GM12878 (cell line): ENCODE measurements around the gene GHRH. TPM values are rescaled to one million over a fixed set of nuclear protein-coding genes. Genes with fewer than 3 reads are reported as not detected.

ENCODE experiments used
- ATAC-seq: fragments of 200-7000 bp; cut with Tn5 transposase; 3 replicates; pipeline ENCODE4 v1.9.1; 2020; ENCODE audit warnings: mild to moderate bottlenecking, moderate library complexity
- BruUV-seq: library from RNA; stranded (reverse); fragments of 400-500 nt; replicated peaks from 2 replicates; lab custom pipeline; 2021; lab: Mats Ljungman, UMichigan
- CTCF ChIA-PET: fragments of 300-600 bp; sonication (Branson Sonifier 250); formaldehyde crosslinking; extraction: SDS; loops from one replicate; lab custom pipeline; 2021; ENCODE audit warnings: inconsistent platforms; lab: Yijun Ruan, JAX
- POLR2A ChIA-PET: fragments of 350-600 bp; formaldehyde crosslinking; extraction: SDS; loops from one replicate; lab custom pipeline; 2021; ENCODE audit warnings: inconsistent platforms; lab: Charles Lee
- RAD21 ChIA-PET: fragments of 300-600 bp; sonication (Branson Sonifier 250); formaldehyde crosslinking; loops from one replicate; lab custom pipeline; 2023; ENCODE audit warnings: antibody characterized with exemption; ENCODE audit not compliant: unreplicated experiment; lab: Charles Lee
- SMC1A ChIA-PET: fragments of 300-600 bp; sonication (Branson Sonifier 250); formaldehyde crosslinking; loops from one replicate; lab custom pipeline; 2023; ENCODE audit not compliant: unreplicated experiment, uncharacterized antibody; lab: Charles Lee
- DNase-seq: peaks from one replicate; pipeline ENCODE4 v3.0.0-alpha.2; 2011; ENCODE audit warnings: low read depth, low spot score
- FAIRE-seq: peaks from 3 replicates; lab custom pipeline; 2011; peaks lifted over from hg19 to GRCh38; lab: Jason Lieb, UNC
- H2AFZ ChIP-seq: 2 replicates; pipeline ENCODE4 v1.6.0; 2011; ENCODE audit warnings: low read depth, low read length, control low read depth; ENCODE audit not compliant: control insufficient read depth
- H3K27ac ChIP-seq: 2 replicates; pipeline ENCODE4 v1.5.1; 2011; ENCODE audit warnings: control low read depth; ENCODE audit not compliant: control insufficient read depth, insufficient read depth
- H3K27me3 ChIP-seq, 2 experiments: replicated peaks in 1 of 2; 2 replicates each; pipeline versions ENCODE4 v1.6.0 to v1.6.1; 2011; ENCODE audit warnings: low read length in 1 of 2; ENCODE audit not compliant: control insufficient read depth in 2 of 2, insufficient read depth in 2 of 2
- H3K36me3 ChIP-seq, 2 experiments: 2 replicates each; pipeline ENCODE4 v1.5.1; 2011; ENCODE audit warnings: low read length in 1 of 2; ENCODE audit not compliant: control insufficient read depth in 2 of 2, insufficient read depth in 2 of 2
- H3K4me1 ChIP-seq: 2 replicates; pipeline ENCODE4 v1.6.1; 2011; ENCODE audit warnings: mild to moderate bottlenecking, low read length, moderate library complexity, mixed read lengths; ENCODE audit not compliant: control insufficient read depth, insufficient read depth
- H3K4me2 ChIP-seq: 2 replicates; pipeline ENCODE4 v1.6.0; 2011; ENCODE audit warnings: control low read depth; ENCODE audit not compliant: control insufficient read depth, insufficient read depth
- H3K4me3 ChIP-seq: fragments of 200-600 bp; sonication (generic); 2 replicates; pipeline ENCODE4 v1.5.1; 2016
- H3K79me2 ChIP-seq: 2 replicates; pipeline ENCODE4 v1.6.0; 2011; ENCODE audit warnings: low read length; ENCODE audit not compliant: control insufficient read depth, insufficient read depth
- H3K9ac ChIP-seq: 2 replicates; pipeline ENCODE4 v1.8.0; 2011; ENCODE audit warnings: low read length, control low read depth, mixed read lengths; ENCODE audit not compliant: control insufficient read depth, insufficient read depth
- H3K9me3 ChIP-seq: replicated peaks from 3 replicates; pipeline ENCODE4 v1.5.1; 2011; ENCODE audit warnings: mild to moderate bottlenecking, low read length; ENCODE audit not compliant: control insufficient read depth, insufficient read depth
- H4K20me1 ChIP-seq: 2 replicates; pipeline ENCODE4 v1.6.0; 2011; ENCODE audit not compliant: control insufficient read depth, insufficient read depth
- BRCA1 ChIP-seq: IDR thresholded peaks from 2 replicates; pipeline ENCODE4 v1.6.1; 2011; ENCODE audit warnings: low read depth, low read length, improper control_type of control experiment
- CREB1 ChIP-seq: IDR thresholded peaks from 2 replicates; pipeline ENCODE4 v1.6.1; 2012; ENCODE audit warnings: low read depth, mild to moderate bottlenecking, inconsistent platforms
- HSF1 ChIP-seq: fragments of 150-350 bp; IDR thresholded peaks from 2 replicates; pipeline ENCODE4 v1.6.1; 2014; ENCODE audit warnings: mild to moderate bottlenecking, low read depth, low read length
- KDM1A ChIP-seq: fragments of 200-600 bp; sonication (generic); IDR thresholded peaks from 2 replicates; pipeline ENCODE4 v1.6.1; 2016; ENCODE audit warnings: borderline replicate concordance
- NFIC ChIP-seq: IDR thresholded peaks from 2 replicates; pipeline ENCODE4 v1.6.1; 2012; ENCODE audit warnings: low read depth, mild to moderate bottlenecking, inconsistent platforms, low read length, moderate library complexity
- NFXL1 ChIP-seq: fragments of 450-650 bp; IDR thresholded peaks from 2 replicates; pipeline ENCODE4 v1.6.1; 2017; ENCODE audit warnings: antibody characterized with exemption, mild to moderate bottlenecking, borderline replicate concordance
- NKRF ChIP-seq: fragments of 450-650 bp; conservative IDR thresholded peaks from 2 replicates; pipeline ENCODE4 v1.6.1; 2017; ENCODE audit warnings: mild to moderate bottlenecking, moderate library complexity
- PAX5 ChIP-seq: IDR thresholded peaks from 2 replicates; pipeline ENCODE4 v1.6.1; 2011; ENCODE audit warnings: low read depth, low read length, borderline replicate concordance
- POLR2A ChIP-seq: IDR thresholded peaks from 2 replicates; pipeline ENCODE4 v1.6.1; 2011; ENCODE audit warnings: low read depth, mild to moderate bottlenecking, low read length
- SKIL ChIP-seq: fragments of 450-650 bp; IDR thresholded peaks from 2 replicates; pipeline ENCODE4 v1.6.1; 2017; ENCODE audit warnings: mild to moderate bottlenecking, low read depth, inconsistent platforms; ENCODE audit not compliant: poor library complexity, severe bottlenecking
- SRF ChIP-seq, 2 experiments: IDR thresholded peaks; 2 replicates each; pipeline ENCODE4 v1.6.1; 2011; ENCODE audit warnings: low read depth in 2 of 2, low read length in 2 of 2, mild to moderate bottlenecking in 1 of 2, moderate library complexity in 1 of 2
- TBL1XR1 ChIP-seq: IDR thresholded peaks from 2 replicates; pipeline ENCODE4 v1.6.1; 2012; ENCODE audit warnings: low read depth, low read length, improper control_type of control experiment
- TCF3 ChIP-seq: IDR thresholded peaks from 2 replicates; pipeline ENCODE4 v1.6.1; 2012; ENCODE audit warnings: low read depth, mild to moderate bottlenecking, low read length, borderline replicate concordance; ENCODE audit not compliant: insufficient read depth
- YY1 ChIP-seq: IDR thresholded peaks from 2 replicates; pipeline ENCODE4 v1.6.1; 2011; ENCODE audit warnings: low read depth, mild to moderate bottlenecking, low read length
- ZNF217 ChIP-seq: fragments of 450-650 bp; IDR thresholded peaks from 2 replicates; pipeline ENCODE4 v1.6.1; 2017; ENCODE audit warnings: antibody characterized with exemption, mild to moderate bottlenecking
- WGBS: methylation state at CpG from one replicate; pipeline ENCODE4 v1.1.6; 2016; ENCODE audit warnings: low lambda C conversion rate; ENCODE audit not compliant: insufficient replicate concordance, insufficient coverage; ENCODE audit errors: missing lambda C conversion rate; 5-methylcytosine and 5-hydroxymethylcytosine counted together
- in situ Hi-C: fragments of 300-500 bp; cut with MboI; formaldehyde crosslinking; loops from 9 replicates; pipeline ENCODE4 v1.14.3; 2018; ENCODE audit warnings: mixed read lengths
- intact Hi-C: fragments of 100-400 bp; cut with micrococcal nuclease; formaldehyde crosslinking; loops from one replicate; pipeline ENCODE4 v1.14.2; 2022; ENCODE audit not compliant: unreplicated experiment
- polyA plus RNA-seq, 11 experiments: library from polyadenylated mRNA; depleted of rRNA in 4 of 11; unstranded in 6 of 11; stranded (reverse) in 5 of 11; fragments of >200 nt; fragmentation: Nextera tagmentation in 4 of 11; fragmentation: Illumina TruSeq in 1 of 11; extraction: Ambion mirVana in 4 of 11; extraction: Trizol in 1 of 11; gene quantifications; 1 replicate in 1 of 11; 2 replicates in 10 of 11; pipeline versions ENCODE4 v1.2.1 to v1.2.3, GENCODE V29; 2011 to 2016; ENCODE audit warnings: inconsistent platforms in 2 of 11, missing spikeins in 2 of 11, low read depth in 1 of 11
- total RNA-seq, 4 experiments: library from RNA; depleted of rRNA in 3 of 4; stranded (reverse); fragments of >200 nt in 3 of 4; fragmentation: Illumina TruSeq in 1 of 4; extraction: Trizol in 1 of 4; gene quantifications; 2 replicates each; pipeline versions ENCODE4 v1.2.1 to v1.2.3, GENCODE V29; 2013 to 2021

The GHRH gene
- total and polyA plus RNA-seq, 10 of the 15 experiments (the other 5 are each of a cell fraction or from before 2014, with no cell fraction given) = not detected

DNA sequence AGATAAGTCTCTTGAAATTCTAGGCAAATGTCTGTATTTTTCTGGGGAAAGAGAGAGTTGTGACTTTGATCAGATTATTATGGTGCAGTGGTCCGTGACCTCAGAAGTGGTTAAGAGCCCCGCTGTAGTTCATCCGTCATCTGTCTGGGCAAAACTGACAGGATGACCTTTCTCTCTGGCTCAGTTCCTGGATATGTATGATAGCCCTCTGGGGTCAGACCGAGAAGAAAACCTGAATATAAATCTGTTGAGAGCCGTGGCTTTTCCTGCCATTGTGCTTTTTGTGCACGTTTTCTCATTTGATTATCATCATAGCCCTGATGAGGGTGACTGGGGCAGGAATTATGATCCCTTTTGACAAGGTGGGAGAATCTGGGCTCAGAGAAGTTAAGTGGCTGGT, 26.5 kb downstream of the GHRH start:
- ChIA-PET POLR2A (no interaction called here), RAD21 (no interaction called here), CTCF (interaction anchor here (2.1 kb wide), 1 partner anchor 40 kb away, joined by 6 read pairs; no protein-coding TSS in a partner anchor), SMC1A (interaction anchor here (1.7 kb wide), 1 partner anchor 36 kb away, joined by 3 read pairs; no protein-coding TSS in a partner anchor)
- Histone ChIP-seq H3K27me3 (no peaks in the 10 kb centered on the region), H3K9ac (no peak overlapping the region), H3K4me3 (no peak overlapping the region), H4K20me1 (no peaks in the 10 kb centered on the region), H3K79me2 (no peaks in the 10 kb centered on the region), H3K36me3 (peaks cover 45 to 60% of the 10 kb centered on the region in 2 experiments), H2AFZ (no peak overlapping the region), H3K9me3 (no peaks in the 10 kb centered on the region), H3K4me1 (no peaks in the 10 kb centered on the region), H3K4me2 (no peak overlapping the region), H3K27ac (no peak overlapping the region)
- DNase-seq (no peak), FAIRE-seq (no peak), ATAC-seq (no peak)
- no TSS peak for BruUV-seq
- intact Hi-C loops (no loop called here), in situ Hi-C loops (no loop called here)
- WGBS = 97% methylated on average over 6 of the region's 6 CpGs
- TF ChIP-seq CREB1 (no peak), HSF1 (no peak), SRF (IDR thresholded peaks at IDR 0.05; ENCODE audit: low read depth in 2 of 2, low read length in 2 of 2) (no peak), BRCA1 (no peak), TBL1XR1 (no peak), YY1 (no peak), SKIL (no peak), KDM1A (no peak), PAX5 (no peak), NKRF (no peak), TCF3 (no peak), ZNF217 (no peak), NFIC (no peak), POLR2A (no peak), NFXL1 (no peak)
